Breast epithelium (tissue), 3 donors: Measurements from ENCODE around the gene REM2.
A peak's percentile ranks its signal among the peaks of the same experiment; 100 is the strongest.

ENCODE experiments used
- POLR2A ChIP-seq: fragments of 450-650 bp; IDR thresholded peaks from one replicate; pipeline ENCODE4 v1.6.1; 2016; ENCODE audit warnings: antibody characterized with exemption, mild to moderate bottlenecking, moderate library complexity
- POLR2AphosphoS5 ChIP-seq, 3 donors: sonication (generic); formaldehyde crosslinking; IDR thresholded peaks; one replicate each; pipeline ENCODE4 v1.6.1; 2017; ENCODE audit warnings: antibody characterized with exemption in 3 of 3
- TF ChIP-seq, protein P1 (sequence below), 3 donors: fragments of 450-650 bp; IDR thresholded peaks; one replicate each; pipeline ENCODE4 v1.5.1; 2016 to 2017; ENCODE audit warnings: antibody characterized with exemption in 3 of 3, mild to moderate bottlenecking in 3 of 3, moderate library complexity in 3 of 3

GRCh38 chr14:22887260-22887989 is 4.4 kb downstream of the REM2 start:
- TF ChIP-seq, protein P1, sequence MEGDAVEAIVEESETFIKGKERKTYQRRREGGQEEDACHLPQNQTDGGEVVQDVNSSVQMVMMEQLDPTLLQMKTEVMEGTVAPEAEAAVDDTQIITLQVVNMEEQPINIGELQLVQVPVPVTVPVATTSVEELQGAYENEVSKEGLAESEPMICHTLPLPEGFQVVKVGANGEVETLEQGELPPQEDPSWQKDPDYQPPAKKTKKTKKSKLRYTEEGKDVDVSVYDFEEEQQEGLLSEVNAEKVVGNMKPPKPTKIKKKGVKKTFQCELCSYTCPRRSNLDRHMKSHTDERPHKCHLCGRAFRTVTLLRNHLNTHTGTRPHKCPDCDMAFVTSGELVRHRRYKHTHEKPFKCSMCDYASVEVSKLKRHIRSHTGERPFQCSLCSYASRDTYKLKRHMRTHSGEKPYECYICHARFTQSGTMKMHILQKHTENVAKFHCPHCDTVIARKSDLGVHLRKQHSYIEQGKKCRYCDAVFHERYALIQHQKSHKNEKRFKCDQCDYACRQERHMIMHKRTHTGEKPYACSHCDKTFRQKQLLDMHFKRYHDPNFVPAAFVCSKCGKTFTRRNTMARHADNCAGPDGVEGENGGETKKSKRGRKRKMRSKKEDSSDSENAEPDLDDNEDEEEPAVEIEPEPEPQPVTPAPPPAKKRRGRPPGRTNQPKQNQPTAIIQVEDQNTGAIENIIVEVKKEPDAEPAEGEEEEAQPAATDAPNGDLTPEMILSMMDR (IDR thresholded peaks at IDR 0.05), result no peak
- TF ChIP-seq POLR2A, result no peak
- TF ChIP-seq POLR2AphosphoS5 (IDR thresholded peaks at IDR 0.05), result peak in 2 of 3 donors; percentile 38 to 52
